GM23338 (cell line): ENCODE data around the gene TMEM14A.

Source experiments
- CREB1 ChIP-seq: fragments of 250-450 bp; sonication (Bioruptor Pico); IDR thresholded peaks from 2 replicates; pipeline ENCODE4 v1.5.0; 2020; ENCODE audit warnings: low read depth, mild to moderate bottlenecking, moderate library complexity
- CTCF ChIP-seq, 2 experiments: fragments of 200-600 bp in 1 of 2; sonication (generic) in 1 of 2; conservative IDR thresholded peaks; 2 replicates each; pipeline versions ENCODE4 v1.5.1 to v1.6.1; 2016 to 2017; ENCODE audit warnings: antibody characterized with exemption in 2 of 2, low read depth in 2 of 2, mild to moderate bottlenecking in 2 of 2, moderate library complexity in 1 of 2
- EZH2 ChIP-seq: fragments of 200-600 bp; sonication (generic); IDR thresholded peaks from one replicate; pipeline ENCODE4 v1.8.0; 2017; ENCODE audit warnings: antibody characterized with exemption, mild to moderate bottlenecking, low read depth; ENCODE audit not compliant: unreplicated experiment
- NANOG ChIP-seq: IDR thresholded peaks from 2 replicates; pipeline ENCODE4 v1.6.1; 2016; ENCODE audit warnings: antibody characterized with exemption, borderline replicate concordance
- REST ChIP-seq: IDR thresholded peaks from one replicate; pipeline ENCODE4 v1.6.1; 2018; ENCODE audit warnings: antibody characterized with exemption; ENCODE audit not compliant: unreplicated experiment
- STAT1 ChIP-seq: IDR thresholded peaks from one replicate; pipeline ENCODE4 v1.6.1; 2016; ENCODE audit warnings: antibody characterized with exemption; ENCODE audit not compliant: unreplicated experiment

- TF ChIP-seq CTCF (conservative IDR thresholded peaks at IDR 0.05; ENCODE audit: low read depth in 2 of 2) (0 out of 4 replicates have a peak, but pooled peaks of 1 of the 2 experiments have one; percentile 43), CREB1 (CRISPR knock-in tag) (no peak), NANOG (no peak), EZH2 (no peak), REST (no peak), STAT1 (no peak)
Observed at GRCh38 chr6:52675372-52675771, 4.5 kb downstream of the TMEM14A start.
